Measurements from ENCODE around the gene SLC43A1. TPM values are rescaled to one million over a fixed set of nuclear protein-coding genes. Genes with fewer than 3 reads are reported as not detected.

The SLC43A1 gene
- total RNA-seq, 1 experiment from 2014 or later = 11.8 TPM

DNA sequence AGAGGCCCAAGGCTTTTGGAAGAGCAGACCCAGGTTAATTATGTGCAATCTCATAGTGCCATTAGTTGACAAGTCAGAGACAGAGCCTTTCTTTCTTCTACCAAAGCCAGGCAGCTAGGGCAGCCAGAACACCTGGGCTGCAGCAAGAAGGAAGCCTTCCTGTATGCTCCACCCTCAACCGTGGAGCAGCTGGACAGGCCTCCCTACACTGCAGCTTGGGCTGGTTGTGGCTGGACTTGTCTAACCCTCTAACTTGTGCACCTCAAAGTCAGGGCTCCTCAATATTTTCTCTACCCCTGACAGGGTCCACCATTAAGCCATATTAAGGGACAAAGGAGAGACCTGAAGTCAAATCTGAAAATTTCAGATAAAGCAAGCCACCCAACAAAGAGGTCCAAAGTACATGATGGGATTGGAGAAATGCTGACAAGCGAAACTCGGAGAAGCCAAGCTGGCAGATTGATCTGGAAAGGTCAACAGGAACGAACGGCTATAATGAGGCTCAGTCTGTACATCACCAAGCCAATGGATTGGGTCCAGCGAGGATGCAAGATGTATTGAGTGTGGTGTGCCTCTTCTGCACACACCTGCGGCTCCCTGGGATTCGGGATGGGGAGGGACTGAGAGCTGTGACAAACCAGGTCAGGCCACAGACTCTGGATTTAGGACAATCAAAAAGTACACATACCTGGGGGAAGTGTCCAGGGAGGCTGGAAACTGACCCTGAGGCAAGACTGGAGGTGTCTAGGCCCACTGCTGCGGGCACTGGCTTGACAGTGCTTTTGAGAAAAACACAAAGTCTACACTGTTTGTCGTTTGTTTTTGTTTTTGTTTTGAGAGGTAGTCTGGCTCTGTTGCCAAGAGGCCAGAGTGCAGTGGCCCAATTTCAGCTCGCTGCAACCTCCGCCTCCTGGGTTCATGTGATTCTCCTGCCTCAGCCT is 76.9 kb downstream of the SLC43A1 start:
- intact Hi-C loops (cut with micrococcal nuclease) = no loop called here
- no peak for DNase-seq (ENCODE audit: low read depth, low spot score)
- ATAC-seq = no peak
- Histone ChIP-seq H3K4me3 (replicated peaks in 1 of 2; ENCODE audit: low read depth in 1 of 2, low read length in 2 of 2) (no peak overlapping the region), H3K9ac (ENCODE audit: low read length) (no peak overlapping the region), H3K36me3 (ENCODE audit: control insufficient read depth in 1 of 2, insufficient read depth in 2 of 2, low read length in 2 of 2) (no peaks in the 10 kb centered on the region), H3K27me3 (ENCODE audit: insufficient read depth, low read length) (peaks cover 10% of the 10 kb centered on the region; the same call in 1 of the 2 replicates), H3K79me2 (ENCODE audit: insufficient read depth, low read length) (no peaks in the 10 kb centered on the region), H2AFZ (ENCODE audit: low read depth, low read length, poor library complexity, severe bottlenecking) (no peak overlapping the region), H3K9me3 (ENCODE audit: control insufficient read depth in 1 of 2, insufficient read depth in 1 of 2, low read depth in 1 of 2, low read length in 2 of 2) (no peaks in the 10 kb centered on the region), H3K9me2 (ENCODE audit: insufficient read depth) (no peaks in the 10 kb centered on the region), H4K20me1 (ENCODE audit: insufficient read depth) (no peaks in the 10 kb centered on the region), H3K27ac (ENCODE audit: low read depth, low read length) (no peak overlapping the region), H3K4me2 (ENCODE audit: low read length) (no peak overlapping the region), H3K4me1 (ENCODE audit: control insufficient read depth in 1 of 2, insufficient read depth in 2 of 2, low read length in 2 of 2) (no peaks in the 10 kb centered on the region)
- ChIA-PET CTCF (no interaction called here), RAD21 (ENCODE audit: low non-redundant PET in 1 of 2, low total read pairs in 2 of 2, uncharacterized antibody in 2 of 2, unreplicated experiment in 2 of 2) (no interaction called here), POLR2A (no interaction called here)
- no peak for TF ChIP-seq CBX3 (IDR thresholded peaks at IDR 0.05; ENCODE audit: low read depth)
- TF ChIP-seq, protein P1, sequence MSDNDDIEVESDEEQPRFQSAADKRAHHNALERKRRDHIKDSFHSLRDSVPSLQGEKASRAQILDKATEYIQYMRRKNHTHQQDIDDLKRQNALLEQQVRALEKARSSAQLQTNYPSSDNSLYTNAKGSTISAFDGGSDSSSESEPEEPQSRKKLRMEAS (IDR thresholded peaks at IDR 0.05) = no peak
- no peak for TF ChIP-seq JUND (IDR thresholded peaks at IDR 0.05)
- TF ChIP-seq, protein P2, sequence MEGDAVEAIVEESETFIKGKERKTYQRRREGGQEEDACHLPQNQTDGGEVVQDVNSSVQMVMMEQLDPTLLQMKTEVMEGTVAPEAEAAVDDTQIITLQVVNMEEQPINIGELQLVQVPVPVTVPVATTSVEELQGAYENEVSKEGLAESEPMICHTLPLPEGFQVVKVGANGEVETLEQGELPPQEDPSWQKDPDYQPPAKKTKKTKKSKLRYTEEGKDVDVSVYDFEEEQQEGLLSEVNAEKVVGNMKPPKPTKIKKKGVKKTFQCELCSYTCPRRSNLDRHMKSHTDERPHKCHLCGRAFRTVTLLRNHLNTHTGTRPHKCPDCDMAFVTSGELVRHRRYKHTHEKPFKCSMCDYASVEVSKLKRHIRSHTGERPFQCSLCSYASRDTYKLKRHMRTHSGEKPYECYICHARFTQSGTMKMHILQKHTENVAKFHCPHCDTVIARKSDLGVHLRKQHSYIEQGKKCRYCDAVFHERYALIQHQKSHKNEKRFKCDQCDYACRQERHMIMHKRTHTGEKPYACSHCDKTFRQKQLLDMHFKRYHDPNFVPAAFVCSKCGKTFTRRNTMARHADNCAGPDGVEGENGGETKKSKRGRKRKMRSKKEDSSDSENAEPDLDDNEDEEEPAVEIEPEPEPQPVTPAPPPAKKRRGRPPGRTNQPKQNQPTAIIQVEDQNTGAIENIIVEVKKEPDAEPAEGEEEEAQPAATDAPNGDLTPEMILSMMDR (IDR thresholded peaks at IDR 0.05 in 2 of 3, conservative IDR thresholded peaks at IDR 0.05 in 1 of 3; ENCODE audit: borderline replicate concordance in 1 of 3, insufficient read depth in 1 of 3, low read depth in 2 of 3, low read length in 2 of 3) = no peak
- TF ChIP-seq POLR2AphosphoS5 (IDR thresholded peaks at IDR 0.05; ENCODE audit: low read depth, low read length) = no peak
- no peak for TF ChIP-seq ZFX (IDR thresholded peaks at IDR 0.05)
- TF ChIP-seq, protein P3, sequence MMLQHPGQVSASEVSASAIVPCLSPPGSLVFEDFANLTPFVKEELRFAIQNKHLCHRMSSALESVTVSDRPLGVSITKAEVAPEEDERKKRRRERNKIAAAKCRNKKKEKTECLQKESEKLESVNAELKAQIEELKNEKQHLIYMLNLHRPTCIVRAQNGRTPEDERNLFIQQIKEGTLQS (IDR thresholded peaks at IDR 0.05) = no peak
- no peak for TF ChIP-seq ZNF274 (IDR thresholded peaks at IDR 0.05; ENCODE audit: low read depth, low read length)
- TF ChIP-seq, protein P4, sequence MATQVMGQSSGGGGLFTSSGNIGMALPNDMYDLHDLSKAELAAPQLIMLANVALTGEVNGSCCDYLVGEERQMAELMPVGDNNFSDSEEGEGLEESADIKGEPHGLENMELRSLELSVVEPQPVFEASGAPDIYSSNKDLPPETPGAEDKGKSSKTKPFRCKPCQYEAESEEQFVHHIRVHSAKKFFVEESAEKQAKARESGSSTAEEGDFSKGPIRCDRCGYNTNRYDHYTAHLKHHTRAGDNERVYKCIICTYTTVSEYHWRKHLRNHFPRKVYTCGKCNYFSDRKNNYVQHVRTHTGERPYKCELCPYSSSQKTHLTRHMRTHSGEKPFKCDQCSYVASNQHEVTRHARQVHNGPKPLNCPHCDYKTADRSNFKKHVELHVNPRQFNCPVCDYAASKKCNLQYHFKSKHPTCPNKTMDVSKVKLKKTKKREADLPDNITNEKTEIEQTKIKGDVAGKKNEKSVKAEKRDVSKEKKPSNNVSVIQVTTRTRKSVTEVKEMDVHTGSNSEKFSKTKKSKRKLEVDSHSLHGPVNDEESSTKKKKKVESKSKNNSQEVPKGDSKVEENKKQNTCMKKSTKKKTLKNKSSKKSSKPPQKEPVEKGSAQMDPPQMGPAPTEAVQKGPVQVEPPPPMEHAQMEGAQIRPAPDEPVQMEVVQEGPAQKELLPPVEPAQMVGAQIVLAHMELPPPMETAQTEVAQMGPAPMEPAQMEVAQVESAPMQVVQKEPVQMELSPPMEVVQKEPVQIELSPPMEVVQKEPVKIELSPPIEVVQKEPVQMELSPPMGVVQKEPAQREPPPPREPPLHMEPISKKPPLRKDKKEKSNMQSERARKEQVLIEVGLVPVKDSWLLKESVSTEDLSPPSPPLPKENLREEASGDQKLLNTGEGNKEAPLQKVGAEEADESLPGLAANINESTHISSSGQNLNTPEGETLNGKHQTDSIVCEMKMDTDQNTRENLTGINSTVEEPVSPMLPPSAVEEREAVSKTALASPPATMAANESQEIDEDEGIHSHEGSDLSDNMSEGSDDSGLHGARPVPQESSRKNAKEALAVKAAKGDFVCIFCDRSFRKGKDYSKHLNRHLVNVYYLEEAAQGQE (IDR thresholded peaks at IDR 0.05; ENCODE audit: low read depth) = no peak
- no peak for TF ChIP-seq RAD21 (IDR thresholded peaks at IDR 0.05; ENCODE audit: low read depth)
- TF ChIP-seq FOSL1 (IDR thresholded peaks at IDR 0.05; ENCODE audit: low read depth) = no peak
- TF ChIP-seq TCF7L2 (IDR thresholded peaks at IDR 0.05; ENCODE audit: borderline replicate concordance, extremely low read depth, insufficient read depth, insufficient read length) = no peak
- TF ChIP-seq, protein P5, sequence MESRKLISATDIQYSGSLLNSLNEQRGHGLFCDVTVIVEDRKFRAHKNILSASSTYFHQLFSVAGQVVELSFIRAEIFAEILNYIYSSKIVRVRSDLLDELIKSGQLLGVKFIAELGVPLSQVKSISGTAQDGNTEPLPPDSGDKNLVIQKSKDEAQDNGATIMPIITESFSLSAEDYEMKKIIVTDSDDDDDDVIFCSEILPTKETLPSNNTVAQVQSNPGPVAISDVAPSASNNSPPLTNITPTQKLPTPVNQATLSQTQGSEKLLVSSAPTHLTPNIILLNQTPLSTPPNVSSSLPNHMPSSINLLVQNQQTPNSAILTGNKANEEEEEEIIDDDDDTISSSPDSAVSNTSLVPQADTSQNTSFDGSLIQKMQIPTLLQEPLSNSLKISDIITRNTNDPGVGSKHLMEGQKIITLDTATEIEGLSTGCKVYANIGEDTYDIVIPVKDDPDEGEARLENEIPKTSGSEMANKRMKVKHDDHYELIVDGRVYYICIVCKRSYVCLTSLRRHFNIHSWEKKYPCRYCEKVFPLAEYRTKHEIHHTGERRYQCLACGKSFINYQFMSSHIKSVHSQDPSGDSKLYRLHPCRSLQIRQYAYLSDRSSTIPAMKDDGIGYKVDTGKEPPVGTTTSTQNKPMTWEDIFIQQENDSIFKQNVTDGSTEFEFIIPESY (IDR thresholded peaks at IDR 0.05; ENCODE audit: extremely low read depth, insufficient replicate concordance, low read length) = no peak
- TF ChIP-seq EGR1 (IDR thresholded peaks at IDR 0.05; ENCODE audit: low read depth) = no peak
- TF ChIP-seq SP1 (IDR thresholded peaks at IDR 0.05; ENCODE audit: low read depth) = no peak
- no peak for TF ChIP-seq EZH2 (IDR thresholded peaks at IDR 0.05)
- TF ChIP-seq POLR2A (IDR thresholded peaks at IDR 0.05; ENCODE audit: borderline replicate concordance, extremely low read depth, insufficient read depth, insufficient read length) = no peak
- TF ChIP-seq SIN3A (IDR thresholded peaks at IDR 0.05; ENCODE audit: low read depth) = no peak
- no peak for TF ChIP-seq SRF (IDR thresholded peaks at IDR 0.05; ENCODE audit: low read depth)
- TF ChIP-seq EZH2phosphoT487 (IDR thresholded peaks at IDR 0.05; ENCODE audit: borderline replicate concordance) = no peak
- BruUV-seq (replicated peaks) = no TSS peak
